Activated T-helper 1 cell treated with anti-CD3 and anti-CD28 coated beads, Interleukin-2, amount 50 U/mL, for 16 hours (primary cell): ENCODE measurements around the gene CA5A.
"Not testable (repeated sequence)": the region's sequence is repeated elsewhere in the genome, so short reads cannot be mapped to it uniquely, and the experiment has no call there.

Experiments
- DNase-seq, 2 donors: peaks; one replicate each; pipeline ENCODE4 v3.0.0-alpha.2; 2020; ENCODE audit warnings: low read depth in 1 of 2, low spot score in 1 of 2

CA5A gene

DNA sequence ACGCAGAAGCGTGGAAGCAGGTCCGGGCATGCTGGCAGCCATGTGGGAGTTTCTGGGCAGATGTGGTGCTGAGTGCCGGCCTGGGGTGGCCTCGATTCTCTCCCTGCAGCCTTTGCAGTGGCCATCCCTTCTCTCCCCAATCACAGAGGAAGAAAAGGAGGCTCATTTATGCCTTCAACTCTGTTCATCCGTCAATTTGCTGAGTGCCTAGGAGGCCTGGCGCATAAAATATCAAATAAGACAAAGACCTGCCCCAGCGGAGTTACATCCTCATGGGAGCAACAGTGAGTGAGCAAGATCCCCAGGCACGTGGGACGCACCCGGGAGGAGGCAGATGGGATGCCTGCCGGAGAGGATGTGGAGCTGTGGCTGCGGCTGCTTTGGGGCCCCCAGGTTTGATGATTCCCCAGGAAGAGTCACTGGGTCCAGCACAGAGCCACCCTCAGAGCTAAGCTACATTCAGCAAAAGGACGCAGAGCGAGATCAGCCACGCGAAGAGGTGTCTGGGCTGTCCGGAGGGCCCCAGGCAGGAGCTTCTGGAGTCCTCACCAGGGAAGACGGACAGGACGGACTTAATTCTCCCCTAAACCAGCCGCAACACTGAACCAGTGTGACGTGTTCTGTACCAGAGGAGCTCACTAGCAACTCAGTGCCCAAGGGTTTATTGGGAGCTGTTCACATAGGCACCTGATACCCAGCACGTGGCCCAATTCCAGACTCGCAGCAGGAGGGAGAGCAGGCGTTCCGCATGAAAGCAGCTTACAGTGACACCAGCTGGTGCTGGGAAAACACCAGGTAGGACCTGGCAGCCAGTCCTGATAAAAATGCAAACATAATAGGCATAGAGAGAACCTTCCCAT is 11.3 kb downstream of the CA5A start:
- DNase-seq: no peak

DNA sequence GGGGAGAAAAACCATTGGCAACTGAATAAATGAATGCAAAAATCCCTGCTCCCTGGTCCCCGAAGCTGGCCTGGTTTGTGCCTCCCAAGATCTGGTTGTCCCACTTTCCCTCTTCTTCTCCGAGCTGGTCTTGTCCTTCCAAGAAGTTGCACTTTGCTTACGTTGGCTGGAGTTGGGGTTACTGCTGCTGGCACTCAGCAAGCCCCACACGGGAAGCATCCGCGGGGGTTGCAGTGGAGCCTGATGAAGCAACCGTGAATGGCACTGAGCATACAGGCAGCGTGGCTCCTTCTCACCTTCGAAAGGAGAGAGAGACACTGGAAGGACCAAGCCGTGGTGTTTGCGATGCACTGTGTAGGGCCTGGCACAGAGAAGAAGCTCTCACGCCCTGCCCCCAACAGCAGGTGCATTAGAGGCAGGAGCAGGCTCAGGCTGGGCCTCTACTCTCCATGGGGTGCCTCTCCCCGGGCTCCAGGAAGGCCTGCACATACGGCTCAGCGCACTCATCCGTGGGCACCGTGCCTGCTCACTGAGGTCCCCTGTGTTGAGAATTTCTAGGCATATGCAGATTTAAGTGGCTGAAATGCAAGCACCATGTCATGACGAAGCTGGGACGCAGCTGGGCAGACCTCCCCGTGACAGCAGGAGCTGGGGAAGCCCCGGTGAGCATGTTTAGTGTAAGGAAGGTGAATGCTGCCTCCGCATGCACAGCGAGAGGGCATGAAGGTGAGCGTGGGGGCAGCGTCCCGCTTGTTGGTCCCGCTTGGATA is 12.1 kb downstream of the CA5A start:
- no peak for DNase-seq

DNA sequence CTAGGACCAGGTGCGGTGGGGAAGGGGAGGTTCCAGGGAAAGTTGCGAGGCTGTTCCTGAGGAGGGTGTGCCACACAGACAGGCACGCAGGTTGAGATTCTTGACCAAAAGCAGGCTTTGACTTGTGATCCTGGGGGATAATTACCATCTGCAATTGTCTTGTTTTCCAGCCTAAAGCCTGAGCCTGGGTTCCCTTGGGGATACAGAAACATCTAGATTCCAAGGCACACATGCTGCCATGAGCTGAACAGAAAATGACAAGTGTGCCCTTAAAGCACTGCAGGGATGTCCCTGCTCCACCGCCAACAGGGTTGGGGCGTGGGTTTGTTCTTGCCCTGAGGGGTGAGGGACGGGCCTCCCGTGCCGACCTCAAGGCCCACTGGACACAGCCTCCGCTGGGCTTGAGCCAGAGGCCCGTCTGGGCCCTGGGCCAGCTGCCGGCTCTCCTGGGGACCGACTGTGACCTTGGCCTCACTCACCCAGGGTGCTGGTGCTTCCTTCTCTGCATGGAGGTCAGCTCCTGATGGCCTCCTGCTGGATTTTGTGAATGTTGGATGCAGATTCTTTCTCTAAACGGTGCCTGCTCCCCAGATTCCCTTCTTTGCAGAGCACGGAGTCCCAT is 14.0 kb downstream of the CA5A start:
- DNase-seq: no peak

DNA sequence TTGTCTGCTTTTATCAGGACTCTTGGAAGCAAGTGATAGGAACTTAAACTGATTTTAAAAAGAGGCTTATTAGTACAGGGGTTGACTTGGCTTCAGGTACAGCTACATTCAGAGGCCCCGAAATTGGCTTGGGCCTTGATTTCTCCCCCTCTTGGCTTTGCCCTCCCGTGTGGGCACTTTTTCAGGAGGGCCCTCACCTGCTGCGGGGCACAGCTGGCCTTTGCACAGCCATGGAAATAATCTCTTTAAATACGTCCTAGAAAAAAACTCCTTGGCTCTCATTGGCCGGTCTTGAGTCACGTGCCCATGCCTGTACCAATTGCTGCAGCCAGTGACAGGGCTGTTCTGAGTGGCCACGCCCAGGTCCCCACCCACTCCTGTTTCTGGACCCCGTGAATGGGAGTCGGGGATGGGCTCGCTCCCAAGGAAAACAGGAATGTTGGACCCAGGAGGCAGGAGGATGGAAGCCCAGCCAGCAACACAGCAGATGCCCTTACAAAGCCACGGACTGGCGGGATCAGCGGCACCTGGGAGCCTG is 15.0 kb downstream of the CA5A start:
- no peak for DNase-seq

DNA sequence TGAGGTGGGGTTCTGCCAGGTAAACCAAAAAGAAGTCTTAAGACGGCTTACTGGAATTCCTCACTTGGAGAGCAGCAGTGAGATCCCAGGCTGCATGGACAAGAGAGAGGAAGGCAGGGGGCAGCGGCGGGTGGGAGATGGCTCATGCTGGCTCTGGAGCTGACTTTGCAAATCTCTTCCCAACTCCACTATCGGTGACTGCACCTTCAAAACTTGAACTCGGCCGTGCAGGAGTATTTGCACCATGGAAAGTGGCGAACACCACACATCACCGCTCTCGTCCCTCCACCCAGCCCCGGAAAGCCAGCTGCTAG is 16.7 kb downstream of the CA5A start:
- DNase-seq: no peak

DNA sequence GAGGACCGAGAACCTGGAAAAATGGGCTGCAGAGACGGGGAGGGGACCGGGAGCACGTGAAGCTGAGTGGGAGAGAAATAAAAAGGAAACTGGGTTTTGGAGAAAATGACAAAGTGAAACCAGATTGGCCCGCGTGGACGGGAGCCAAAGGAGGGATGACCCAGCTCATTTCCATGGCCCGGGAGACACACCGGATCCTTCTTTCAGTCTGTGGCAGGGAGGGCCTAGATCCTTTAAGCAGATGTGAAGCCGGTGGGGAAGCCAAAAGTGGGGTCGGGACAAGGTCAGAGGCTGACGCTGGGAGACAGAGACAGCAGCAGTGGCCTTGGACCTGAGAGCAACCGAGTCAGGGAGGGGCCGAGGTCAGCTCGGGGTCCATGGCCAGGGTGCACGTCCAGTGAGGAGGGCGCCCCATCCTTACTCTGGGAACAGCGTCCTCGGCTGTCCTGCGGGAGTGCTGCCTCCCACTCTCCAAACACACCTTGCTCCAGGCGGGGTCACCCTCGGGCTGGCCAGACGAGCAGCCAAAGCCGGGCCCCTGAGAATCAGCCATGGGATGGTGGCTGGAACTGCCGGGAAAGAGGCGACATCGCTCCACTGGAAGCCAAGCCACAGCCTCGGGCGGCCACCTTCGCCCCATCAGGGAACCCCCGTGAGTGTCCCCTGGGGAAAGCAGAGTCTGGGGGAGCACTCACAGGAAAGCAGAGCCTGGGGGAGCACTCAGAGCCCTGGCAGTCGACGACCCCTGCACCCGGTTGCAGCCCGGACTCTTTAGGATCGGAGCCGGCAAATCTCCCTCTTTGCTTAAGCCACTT is 17.3 kb downstream of the CA5A start:
- no peak for DNase-seq

DNA sequence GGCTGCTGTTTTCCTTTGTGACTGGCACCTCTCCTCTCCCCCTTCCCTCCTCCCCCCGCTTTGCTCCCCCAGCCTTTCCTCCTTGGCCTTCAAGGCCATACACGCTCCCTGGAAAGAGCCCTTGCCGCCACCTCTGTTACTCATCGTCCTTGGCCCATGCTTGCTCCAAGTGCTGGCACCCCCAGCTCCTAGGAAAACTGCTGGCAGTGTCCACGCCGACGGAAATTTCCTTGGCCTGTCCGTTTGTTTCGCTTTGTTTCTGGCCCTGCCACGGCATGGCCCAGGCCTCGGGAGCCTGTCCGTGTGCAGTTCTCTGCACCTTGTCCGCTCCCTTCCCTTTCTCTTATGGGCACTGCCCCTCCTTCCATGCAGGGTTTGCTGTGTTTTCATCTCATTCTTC is 18.0 kb downstream of the CA5A start:
- DNase-seq: no peak

DNA sequence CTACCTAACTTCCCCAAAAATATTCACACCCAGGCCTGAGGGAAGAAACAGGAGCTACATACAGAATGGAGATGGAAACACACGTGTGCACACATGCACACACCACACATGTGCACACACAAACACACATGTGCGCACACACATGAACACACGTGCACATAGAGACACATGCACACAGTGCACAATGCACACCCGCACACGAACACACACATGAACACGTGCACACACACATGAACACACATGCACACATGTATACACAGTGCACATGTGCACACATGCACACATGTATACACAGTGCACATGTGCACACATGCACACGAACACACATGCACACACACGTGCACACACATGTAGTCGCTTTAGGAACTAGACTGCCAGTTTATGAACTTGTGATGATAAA is 18.8 kb downstream of the CA5A start:
- no peak for DNase-seq

DNA sequence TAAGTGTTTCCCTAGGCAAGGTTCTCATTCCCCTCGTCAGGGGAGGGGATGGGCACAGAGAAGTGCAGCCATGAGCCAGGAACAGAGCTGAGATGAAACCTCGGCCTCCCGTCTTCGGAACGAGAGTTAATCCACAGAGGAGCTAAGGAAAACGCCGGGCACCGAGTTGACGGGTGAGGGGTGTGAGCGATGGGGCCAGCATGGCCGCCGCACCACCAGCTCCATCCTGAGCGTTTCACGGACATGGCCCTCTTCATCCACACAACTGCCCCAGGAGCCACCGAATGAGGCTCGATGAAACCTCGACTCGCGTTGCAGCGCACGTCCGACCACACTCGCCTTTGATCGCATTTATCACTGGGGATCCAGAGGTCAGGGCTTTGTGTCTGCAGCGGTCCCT is 21.5 kb downstream of the CA5A start:
- no peak for DNase-seq

DNA sequence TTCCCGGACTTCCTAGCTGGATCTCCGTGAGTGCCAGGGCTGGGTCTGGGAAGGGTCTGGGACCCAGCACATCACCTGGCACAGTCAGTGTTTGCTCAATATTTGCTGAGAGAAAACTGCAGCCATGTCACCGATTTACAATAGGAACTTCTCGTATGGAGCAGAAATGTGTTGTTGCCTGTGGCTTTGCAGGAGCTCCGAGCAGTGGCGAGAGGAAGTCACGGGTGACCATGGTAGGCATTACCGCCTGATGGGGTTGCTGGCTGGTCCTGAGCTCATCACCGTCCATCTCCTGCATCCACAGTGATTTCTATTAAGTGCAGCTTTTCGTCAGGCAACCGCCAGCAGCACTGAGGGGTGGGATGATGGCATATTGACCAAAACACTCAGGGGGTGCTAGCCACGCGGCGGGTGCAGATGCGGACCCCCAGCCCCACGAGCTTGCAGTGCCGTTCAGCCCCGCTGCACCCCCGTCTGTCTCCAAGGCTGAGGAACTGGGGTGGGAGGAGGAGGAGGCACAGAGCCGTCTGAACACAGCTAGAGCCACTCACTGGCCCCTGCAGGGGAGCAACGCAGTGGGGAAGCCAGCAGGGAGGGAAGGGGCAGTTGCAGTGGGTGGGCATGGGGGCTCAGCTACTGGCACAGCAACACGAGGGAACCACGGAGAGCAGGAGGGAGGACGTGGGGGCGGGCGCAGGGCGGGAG is 22.2 kb downstream of the CA5A start:
- DNase-seq: not testable (repeated sequence)

DNA sequence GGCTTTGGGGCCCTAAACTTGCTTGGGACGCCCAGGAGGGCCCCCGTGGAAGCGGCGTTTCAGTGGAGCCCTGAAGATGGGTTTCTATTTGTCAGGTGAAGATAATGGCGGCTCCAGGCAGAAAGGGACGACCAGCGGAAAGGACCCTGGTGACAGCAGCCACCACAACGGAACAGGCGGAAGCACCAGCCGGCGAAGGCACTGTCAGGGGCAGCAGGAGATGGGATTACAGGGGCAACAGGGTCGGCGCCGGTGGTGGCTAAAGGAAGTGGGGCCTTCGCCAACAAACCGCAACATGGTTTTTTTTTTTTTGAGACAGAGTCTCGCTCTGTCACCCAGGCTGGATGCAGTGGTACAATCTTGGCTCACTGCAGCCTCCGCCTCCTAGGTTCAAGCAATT is 23.6 kb downstream of the CA5A start:
- not testable (repeated sequence) for DNase-seq

DNA sequence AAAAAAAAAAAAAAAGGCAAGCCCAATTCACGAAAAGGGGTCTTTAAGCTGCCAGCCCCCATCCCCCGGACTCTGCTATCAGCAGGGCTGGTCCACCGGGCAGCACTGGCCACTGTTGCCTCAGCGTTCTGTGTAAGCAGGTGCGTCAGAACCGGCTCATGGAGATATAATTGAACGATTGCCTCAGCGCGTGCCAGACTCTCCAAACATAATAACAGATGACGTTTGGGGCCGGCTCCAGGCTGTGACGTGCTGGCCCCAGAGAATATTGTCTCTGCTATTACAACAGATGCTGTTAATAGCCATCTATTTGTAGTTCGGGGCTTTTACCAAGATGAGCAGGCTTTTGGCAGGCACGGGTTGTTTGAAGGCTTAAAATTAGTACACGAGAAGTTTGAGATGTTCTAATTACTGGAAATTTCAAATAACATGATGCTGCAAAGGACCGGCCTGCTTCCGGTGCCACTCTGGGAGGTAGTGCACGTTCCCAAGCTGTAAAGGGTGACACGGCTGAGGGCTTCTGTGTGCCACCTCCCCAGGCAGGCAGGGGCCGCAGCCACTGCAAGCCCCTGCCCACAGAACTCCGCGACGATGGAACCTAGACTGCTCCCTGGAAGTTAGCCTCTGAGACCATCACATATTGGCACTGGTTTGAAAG is 25.1 kb downstream of the CA5A start:
- not testable (repeated sequence) for DNase-seq

DNA sequence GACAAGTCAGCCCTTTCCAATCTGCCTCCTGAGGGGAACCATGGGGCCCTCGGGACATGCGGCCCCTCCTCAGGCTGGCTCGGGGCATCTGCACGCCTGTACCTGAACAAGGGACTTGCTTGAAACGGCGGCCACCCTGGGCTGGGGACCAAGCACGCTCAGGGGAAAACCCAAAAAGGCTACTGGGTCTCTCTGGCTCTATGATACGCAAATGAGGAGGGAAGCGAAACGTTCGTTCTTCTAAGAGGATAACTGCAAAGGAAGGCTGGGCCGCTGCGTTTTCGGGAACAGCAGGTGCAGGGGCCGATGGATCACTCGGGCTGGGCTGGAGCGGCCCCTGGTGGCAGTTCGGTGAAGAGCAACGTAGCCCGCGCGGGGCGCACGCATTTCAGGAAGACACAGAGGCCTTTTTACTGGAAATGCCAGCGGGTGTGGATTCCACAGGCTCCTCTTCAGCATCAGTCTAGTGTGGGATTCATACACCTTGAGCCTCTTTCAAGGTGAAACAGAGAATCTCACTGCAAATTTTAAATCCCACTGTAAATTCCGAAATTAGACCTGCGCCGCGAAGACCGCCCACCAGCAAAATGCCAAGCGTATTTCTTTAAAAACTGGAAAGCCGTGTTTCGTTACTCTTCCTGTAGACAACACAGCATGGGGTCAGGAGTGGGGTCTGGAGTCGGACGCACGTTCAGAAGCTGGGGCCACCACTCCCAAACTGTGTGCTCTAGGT is 27.0 kb downstream of the CA5A start:
- peak; percentile 71 to 81 for DNase-seq

DNA sequence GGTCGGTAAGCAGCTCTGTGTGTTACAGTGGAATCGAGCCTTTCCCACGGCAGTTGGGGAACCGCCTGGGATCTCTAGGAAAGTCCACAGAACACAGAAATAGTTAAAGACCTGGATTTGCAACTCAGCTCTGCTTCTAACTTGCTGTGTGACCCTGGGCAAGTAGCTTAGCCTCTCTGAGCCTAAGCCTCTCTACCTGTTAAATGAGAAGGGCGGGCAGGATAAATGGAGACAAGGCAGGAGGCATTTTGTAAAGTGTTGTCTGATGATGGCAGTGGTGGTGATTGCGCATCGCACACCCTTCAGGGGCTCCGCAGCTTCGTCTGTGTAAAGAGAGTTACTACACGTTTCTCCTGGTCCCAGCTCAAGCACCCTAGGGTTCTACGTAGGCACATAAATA is 28.2 kb downstream of the CA5A start:
- DNase-seq: not testable (repeated sequence)

DNA sequence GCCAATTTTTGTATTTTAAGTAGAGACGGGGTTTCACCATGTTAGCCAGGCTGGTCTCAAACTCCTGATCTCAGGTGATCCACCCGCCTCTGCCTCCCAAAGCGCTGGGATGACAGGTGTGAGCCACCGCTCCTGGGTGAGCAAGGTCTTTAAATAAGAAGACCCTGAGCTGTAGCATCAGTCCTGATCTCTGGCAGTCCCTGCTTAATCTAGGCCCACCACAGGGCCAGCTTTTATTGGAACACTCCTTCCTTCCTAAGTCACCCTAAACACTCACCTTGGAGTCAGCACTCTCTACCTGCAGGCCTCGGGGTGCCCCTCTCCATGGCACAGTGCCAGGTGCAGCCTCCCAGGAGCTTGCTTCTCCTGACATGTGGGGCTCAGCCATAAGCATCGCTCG is 30.8 kb downstream of the CA5A start:
- not testable (repeated sequence) for DNase-seq

DNA sequence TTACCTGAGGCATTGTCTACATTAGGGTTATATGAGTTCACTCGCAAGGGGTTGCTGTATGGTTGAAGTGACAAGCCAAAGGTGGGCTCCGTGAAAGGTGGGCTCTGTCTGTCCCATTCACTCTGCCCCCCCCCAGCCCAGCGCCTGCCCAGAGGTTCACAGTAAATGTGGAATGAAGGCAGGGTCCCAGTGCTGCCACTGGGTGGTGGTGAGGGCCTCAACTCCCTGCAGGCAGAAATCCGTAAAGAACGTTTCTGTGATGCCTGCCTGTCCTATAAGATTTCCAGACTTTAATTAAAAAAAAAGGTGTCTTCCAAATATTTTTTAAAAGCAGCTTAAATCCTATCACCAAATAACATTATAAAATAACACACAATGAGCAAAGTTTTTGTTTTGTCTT is 31.4 kb downstream of the CA5A start:
- DNase-seq: not testable (repeated sequence)

DNA sequence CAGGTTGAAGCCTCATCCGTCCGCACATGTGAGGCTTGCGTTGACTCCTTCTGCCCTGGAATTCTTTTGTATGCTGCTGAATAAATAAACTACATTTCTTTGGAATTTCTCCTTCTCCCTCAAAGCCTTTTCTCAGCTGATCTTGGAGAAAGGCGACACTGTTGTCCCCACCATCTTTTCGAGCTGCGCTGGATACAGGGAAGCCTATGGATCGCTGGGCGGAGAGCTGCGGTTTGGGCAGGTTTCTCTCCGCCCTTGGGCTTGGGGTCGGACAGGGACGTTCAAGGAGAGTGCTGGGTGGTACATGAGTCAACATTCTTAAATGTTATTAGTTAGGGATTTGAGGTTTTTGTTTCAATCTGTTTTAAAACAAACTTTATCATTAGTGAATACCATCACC is 35.8 kb downstream of the CA5A start:
- not testable (repeated sequence) for DNase-seq

DNA sequence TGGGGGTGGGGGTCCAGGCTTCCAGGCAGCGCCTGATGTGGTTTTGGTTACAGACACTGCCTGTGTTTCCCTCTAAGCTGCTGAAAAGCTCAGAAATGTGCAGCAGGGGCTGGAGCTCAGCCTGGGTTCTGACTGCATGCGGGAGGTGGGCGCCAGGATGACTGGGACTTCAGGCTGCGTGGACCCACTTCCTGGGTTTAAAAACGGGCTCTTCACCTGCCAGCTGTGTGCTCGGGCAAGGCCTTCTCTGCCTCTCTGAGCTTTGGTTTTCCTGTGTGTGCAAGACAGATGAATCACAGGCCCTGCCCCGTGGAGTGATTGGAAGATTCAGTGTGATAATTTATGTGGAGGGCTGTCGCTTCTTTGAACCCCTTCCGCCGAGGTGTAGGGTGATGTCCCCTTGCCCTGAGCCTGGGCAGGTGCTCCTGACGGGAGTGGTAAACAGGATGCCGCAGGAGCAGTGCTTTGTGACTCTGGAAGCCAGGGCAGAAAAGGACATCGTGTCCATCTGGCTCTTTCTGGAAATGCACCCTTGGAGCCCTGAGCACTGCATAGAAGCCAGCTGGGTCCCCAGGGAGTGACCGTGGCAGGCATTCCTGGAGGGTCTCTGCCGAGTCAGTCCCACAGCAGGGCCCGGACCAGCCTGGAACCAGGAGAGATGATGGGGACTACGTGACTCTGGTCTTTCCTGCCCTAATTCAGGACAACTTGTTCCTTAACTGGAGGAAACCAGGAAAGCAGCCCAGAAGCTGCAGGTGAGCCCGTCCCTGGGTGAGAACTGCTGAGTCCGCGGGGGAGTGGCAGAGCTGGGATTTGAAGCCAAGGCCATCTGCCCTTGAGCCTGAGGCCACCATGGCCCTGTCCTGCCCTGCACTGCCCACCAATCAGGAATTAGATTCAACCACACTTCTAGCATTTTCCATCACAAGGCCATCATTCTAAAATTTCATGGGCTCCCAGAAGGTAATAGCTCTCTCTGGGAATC is 38.5 kb downstream of the CA5A start:
- DNase-seq: peak; percentile 9 to 19
